ENCODE results near the gene ISL1.

- TF ChIP-seq CTCF (optimal IDR thresholded peaks at IDR 0.05 in 1 of 3, IDR thresholded peaks at IDR 0.05 in 1 of 3, conservative IDR thresholded peaks at IDR 0.05 in 1 of 3; ENCODE audit: extremely low read depth in 1 of 3, insufficient read depth in 2 of 3, low read length in 3 of 3) (no peak), EZH2 (IDR thresholded peaks at IDR 0.05; ENCODE audit: low read length) (no peak)
These were observed 31.3 kb downstream of the ISL1 start for GRCh38 chr5:51414516-51414915.
